ENCODE results near the gene ADAMTSL5. TPM values are rescaled to one million over a fixed set of nuclear protein-coding genes. Genes with fewer than 3 reads are reported as not detected.
"Not testable (repeated sequence)": the region's sequence is repeated elsewhere in the genome, so short reads cannot be mapped to it uniquely, and the experiment has no call there.

The ADAMTSL5 gene
- total RNA-seq, 1 donor from 2014 or later, result 0.43 TPM

DNA sequence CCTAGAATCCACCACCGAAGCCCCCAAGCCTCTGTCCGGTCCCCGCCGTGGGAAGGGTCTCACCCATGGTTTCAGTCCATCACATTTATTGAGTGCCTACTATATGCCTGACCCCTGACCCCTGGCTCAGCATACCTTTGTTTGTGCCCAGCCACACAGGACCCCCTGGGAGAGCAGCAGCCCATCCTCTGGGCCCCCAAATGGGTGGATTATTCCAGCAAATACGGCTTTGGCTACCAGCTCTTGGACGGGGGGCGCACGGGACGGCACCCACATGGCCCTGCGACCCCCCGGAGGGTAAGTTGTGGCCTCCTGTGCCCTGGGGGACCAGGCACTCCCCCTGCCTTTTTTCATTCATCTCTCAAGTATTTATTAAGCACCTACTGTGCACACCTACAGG is 18.8 kb upstream of the ADAMTSL5 start:
- TF ChIP-seq, protein P1, sequence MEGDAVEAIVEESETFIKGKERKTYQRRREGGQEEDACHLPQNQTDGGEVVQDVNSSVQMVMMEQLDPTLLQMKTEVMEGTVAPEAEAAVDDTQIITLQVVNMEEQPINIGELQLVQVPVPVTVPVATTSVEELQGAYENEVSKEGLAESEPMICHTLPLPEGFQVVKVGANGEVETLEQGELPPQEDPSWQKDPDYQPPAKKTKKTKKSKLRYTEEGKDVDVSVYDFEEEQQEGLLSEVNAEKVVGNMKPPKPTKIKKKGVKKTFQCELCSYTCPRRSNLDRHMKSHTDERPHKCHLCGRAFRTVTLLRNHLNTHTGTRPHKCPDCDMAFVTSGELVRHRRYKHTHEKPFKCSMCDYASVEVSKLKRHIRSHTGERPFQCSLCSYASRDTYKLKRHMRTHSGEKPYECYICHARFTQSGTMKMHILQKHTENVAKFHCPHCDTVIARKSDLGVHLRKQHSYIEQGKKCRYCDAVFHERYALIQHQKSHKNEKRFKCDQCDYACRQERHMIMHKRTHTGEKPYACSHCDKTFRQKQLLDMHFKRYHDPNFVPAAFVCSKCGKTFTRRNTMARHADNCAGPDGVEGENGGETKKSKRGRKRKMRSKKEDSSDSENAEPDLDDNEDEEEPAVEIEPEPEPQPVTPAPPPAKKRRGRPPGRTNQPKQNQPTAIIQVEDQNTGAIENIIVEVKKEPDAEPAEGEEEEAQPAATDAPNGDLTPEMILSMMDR (IDR thresholded peaks at IDR 0.05), result no peak
- intact Hi-C loops (cut with DNase I), result no loop called here
- H3K27me3 ChIP-seq, result peaks cover 3% of the 10 kb centered on the region

DNA sequence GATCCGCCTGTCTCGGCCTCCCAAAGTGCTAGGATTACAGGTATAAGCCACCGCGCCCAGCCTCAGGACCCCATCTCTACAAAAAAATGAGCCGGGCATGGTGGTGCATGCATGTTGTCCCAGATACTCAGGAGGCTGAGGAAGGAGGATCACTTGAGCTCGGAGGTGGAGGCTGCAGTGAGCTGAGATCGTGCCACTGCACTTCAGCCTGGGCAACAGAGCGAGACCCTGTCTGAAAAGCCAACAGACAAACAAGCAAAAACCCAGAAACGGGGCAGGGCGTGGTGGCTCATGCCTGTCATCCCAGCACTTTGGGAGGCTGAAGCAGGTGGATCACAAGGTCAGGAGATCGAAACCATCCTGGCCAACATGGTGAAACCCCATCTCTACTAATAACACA is 18.0 kb upstream of the ADAMTSL5 start:
- H3K36me3 ChIP-seq; H3K9me3 ChIP-seq; H3K27ac ChIP-seq; DNase-seq (ENCODE audit: low spot score in 2 of 2); H3K4me1 ChIP-seq; H3K4me3 ChIP-seq: not testable (repeated sequence)
- peaks cover 10% of the 10 kb centered on the region for H3K27me3 ChIP-seq
- intact Hi-C loops (cut with DNase I), result loop anchor here (1.0 kb wide), 1 partner anchor 11 kb away; no protein-coding TSS in a partner anchor

More for the DNA sequence above, 18.8 kb upstream of the ADAMTSL5 start:
- Histone ChIP-seq H3K4me3 (no peak overlapping the region), H3K27ac (no peak overlapping the region), H3K36me3 (no peaks in the 10 kb centered on the region), H3K4me1 (no peaks in the 10 kb centered on the region), H3K9me3 (no peaks in the 10 kb centered on the region)
- no peak for DNase-seq (ENCODE audit: low spot score in 2 of 2)

DNA sequence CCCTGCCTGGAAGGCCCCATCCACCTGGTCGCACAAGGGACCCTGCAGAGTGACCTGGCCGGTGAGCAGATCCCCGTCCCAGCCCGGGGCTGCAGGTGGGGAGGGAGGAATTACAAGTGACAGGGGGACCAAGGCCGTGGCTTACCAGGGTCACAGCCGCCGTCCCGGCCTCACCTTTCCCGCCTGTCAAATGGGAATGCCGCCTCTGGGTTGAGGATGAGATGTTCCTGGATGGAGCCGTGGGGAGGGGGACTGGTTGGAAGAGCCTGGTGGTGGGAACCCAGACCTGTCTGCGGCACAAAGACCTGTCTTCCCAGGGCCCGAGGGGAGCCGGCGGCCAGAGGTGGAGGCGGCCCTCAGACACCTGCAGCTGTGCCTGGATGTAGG is 16.6 kb upstream of the ADAMTSL5 start:
- peaks cover 17% of the 10 kb centered on the region for H3K27me3 ChIP-seq
- intact Hi-C loops (cut with DNase I), result no loop called here

DNA sequence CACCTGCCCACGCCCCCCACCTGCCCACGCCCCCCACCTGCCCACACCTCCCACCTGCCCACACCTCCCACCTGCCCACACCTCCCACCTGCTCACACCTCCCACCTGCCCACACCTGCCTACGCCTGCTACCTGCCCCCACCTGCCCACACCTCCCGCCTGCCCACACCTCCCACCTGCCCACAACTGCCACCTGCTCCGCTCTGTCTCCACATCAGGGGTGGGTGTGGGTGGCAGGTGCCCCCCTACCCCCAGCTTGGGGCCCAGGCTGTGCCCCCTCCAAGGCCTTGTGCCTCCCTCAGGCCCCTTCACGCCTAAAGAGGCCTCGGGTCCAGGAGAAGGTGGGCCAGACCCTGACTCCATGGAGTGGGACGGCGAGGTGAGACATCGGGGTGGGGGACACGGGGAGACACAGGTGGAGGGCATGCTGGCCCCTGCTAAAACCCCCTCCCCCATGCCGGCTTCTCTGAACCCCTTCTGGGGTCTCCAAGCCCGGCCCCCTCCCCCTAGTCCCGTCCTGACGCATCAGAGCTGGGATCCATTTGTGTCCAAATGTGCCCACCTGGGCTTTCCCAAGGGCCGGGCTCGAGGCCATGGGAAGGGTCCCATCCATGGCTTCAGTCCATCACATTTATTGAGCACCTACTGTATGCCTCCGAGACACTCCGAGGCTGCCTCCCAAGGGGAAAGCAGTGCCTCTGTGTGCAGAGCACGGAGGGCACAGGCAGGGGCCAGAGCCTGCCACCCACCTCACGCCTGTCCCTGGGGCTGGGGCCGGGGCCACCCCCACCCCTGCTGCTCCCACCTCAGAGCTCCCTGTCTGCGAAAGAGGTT is 16.0 kb upstream of the ADAMTSL5 start:
- Histone ChIP-seq H3K4me3 (no peak overlapping the region), H3K27me3 (peaks cover 17% of the 10 kb centered on the region), H3K36me3 (no peaks in the 10 kb centered on the region), H3K4me1 (no peaks in the 10 kb centered on the region), H3K27ac (no peak overlapping the region), H3K9me3 (no peaks in the 10 kb centered on the region)
- DNase-seq (ENCODE audit: low spot score in 2 of 2), result no peak
- intact Hi-C loops (cut with DNase I), result no loop called here
- TF ChIP-seq, protein P1 (IDR thresholded peaks at IDR 0.05), result no peak

More for the DNA sequence above, 16.6 kb upstream of the ADAMTSL5 start:
- Histone ChIP-seq H3K4me1 (no peaks in the 10 kb centered on the region), H3K36me3 (no peaks in the 10 kb centered on the region), H3K4me3 (no peak overlapping the region), H3K9me3 (no peaks in the 10 kb centered on the region), H3K27ac (no peak overlapping the region)
- TF ChIP-seq, protein P1 (IDR thresholded peaks at IDR 0.05), result no peak
- no peak for DNase-seq (ENCODE audit: low spot score in 2 of 2)

DNA sequence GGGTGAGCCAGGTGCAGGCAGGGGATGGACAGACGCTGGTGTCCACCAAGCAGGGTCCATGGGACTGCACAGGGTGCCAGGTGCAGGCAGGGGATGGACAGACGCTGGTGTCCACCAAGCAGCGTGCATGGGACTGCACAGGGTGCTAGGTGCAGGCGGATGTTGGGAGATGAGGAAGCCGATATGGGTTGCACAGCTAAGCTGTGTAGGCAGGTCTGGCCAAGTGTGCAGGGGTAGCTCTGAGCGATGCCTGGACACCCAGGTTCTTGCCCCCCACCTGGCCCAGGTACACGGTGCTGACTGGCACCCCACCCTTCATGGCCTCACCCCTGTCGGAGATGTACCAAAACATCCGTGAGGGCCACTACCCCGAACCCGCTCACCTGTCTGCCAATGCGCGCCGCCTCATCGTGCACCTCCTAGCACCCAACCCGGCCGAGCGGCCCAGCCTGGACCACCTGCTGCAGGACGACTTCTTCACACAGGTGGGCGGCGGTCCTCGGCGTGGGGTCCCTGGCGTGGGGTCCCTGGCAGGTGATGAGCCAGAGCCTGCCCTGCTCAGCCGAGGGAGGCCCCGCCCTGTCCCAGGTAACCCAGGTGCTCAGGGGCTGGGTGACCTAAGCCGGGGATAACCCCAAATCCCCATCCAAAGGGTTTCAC is 15.0 kb upstream of the ADAMTSL5 start:
- Histone ChIP-seq H3K27me3 (peaks cover 17% of the 10 kb centered on the region), H3K36me3 (no peaks in the 10 kb centered on the region), H3K4me3 (no peak overlapping the region), H3K27ac (no peak overlapping the region), H3K9me3 (no peaks in the 10 kb centered on the region), H3K4me1 (no peaks in the 10 kb centered on the region)
- TF ChIP-seq, protein P1 (IDR thresholded peaks at IDR 0.05), result no peak
- no peak for DNase-seq (ENCODE audit: low spot score in 2 of 2)
- intact Hi-C loops (cut with DNase I), result no loop called here

DNA sequence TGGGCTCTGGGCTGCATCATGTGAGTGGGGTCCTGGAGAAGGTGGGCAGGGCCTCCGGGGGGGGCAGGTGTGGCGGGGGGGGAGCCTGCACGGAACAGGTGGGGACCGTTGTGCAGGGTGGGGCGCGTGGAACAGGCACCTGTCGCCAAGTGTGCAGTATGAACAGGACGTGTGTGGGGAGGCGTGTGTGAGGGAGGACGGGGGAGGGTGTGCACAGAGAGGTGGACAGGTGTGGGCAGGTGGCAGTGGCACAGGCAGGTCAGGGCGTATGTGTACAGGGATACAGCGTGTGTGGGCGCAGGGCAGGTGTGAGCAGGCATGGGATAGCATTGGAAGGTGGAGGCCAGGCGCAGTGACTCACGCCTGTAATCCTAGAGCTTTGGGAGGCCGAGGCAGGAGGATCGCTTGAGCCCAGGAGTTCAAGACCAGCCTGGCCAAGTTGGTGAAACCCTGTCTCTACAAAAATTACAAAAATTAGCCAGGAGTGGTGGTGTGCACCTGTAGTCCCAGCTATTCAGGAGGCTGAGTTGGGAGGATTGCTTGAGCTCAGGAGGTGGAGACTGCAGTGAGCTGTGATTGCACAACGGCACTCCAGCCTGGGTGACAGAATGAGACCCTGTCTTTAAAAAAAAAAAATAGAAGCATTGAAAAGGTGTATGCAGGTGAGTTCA is 14.3 kb upstream of the ADAMTSL5 start:
- intact Hi-C loops (cut with DNase I), result no loop called here
- TF ChIP-seq, protein P1 (IDR thresholded peaks at IDR 0.05), result no peak
- Histone ChIP-seq H3K27ac (no peak overlapping the region), H3K36me3 (no peaks in the 10 kb centered on the region), H3K27me3 (peaks cover 17% of the 10 kb centered on the region), H3K9me3 (no peaks in the 10 kb centered on the region), H3K4me3 (no peak overlapping the region), H3K4me1 (no peaks in the 10 kb centered on the region)
- no peak for DNase-seq (ENCODE audit: low spot score in 2 of 2)

All from ascending aorta (tissue), 2 donors.